Activated CD4-positive, alpha-beta T cell treated with anti-CD3 and anti-CD28 coated beads for 24 hours (primary cell): ENCODE results near the gene CDC42EP1.
"Not testable (repeated sequence)": the region's sequence is repeated elsewhere in the genome, so short reads cannot be mapped to it uniquely, and the experiment has no call there.

Source experiments
- DNase-seq, 2 donors: peaks; one replicate each; pipeline ENCODE4 v3.0.0-alpha.2; 2020; ENCODE audit warnings: low read depth in 2 of 2

The CDC42EP1 gene

GRCh38 chr22:37559901-37560607 is at the start of gene CDC42EP1:
CDC42EP1 (plus strand) TSS chr22:37560480; CDS start chr22:37566350, 5,870 bp downstream.
- DNase-seq: no peak

GRCh38 chr22:37511395-37512104 is 48.7 kb upstream of the CDC42EP1 start:
- DNase-seq: no peak

- DNase-seq: no peak
Observed at GRCh38 chr22:37514526-37515051, 45.7 kb upstream of the CDC42EP1 start.

DNA sequence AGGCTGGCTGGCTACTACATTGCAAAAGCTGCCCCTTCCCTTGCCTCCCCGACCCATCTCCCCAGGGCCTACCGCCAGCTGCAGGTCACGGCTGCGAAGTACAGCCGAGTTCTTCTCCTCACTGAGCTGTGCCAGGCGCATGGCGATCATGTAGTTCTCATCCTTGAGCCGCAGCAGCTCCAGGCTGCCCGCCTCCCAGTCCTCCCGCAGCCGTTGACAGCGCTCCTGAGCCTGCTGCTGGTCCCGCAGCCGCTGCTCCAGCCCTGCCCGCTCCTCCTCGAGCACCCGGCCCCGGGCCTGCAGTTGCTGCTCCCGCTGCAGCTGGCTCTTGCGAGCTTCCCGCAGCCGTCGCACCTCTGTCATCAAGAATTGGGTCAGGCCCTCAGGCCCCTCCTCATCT is 44.4 kb upstream of the CDC42EP1 start:
- no peak for DNase-seq

DNA sequence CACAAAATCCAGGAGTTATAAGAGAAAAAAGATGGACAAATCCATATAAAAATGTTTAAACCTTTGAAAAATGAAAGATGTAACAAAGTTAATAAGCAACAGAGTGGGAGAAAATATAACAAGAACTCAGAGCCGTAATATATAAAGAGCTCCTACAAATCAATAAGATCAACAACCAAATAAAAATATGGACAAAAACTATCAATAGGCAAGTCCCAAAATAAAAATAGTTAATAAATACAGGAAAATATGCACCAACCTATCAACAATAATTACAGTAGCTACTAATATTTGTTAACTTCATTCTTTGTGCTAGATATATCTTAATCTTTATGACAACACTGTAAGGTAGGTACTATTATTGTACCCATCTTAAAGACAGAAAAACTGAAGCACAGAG is 43.8 kb upstream of the CDC42EP1 start:
- DNase-seq: no peak

GRCh38 chr22:37517826-37518450 is 42.3 kb upstream of the CDC42EP1 start:
- no peak for DNase-seq

DNA sequence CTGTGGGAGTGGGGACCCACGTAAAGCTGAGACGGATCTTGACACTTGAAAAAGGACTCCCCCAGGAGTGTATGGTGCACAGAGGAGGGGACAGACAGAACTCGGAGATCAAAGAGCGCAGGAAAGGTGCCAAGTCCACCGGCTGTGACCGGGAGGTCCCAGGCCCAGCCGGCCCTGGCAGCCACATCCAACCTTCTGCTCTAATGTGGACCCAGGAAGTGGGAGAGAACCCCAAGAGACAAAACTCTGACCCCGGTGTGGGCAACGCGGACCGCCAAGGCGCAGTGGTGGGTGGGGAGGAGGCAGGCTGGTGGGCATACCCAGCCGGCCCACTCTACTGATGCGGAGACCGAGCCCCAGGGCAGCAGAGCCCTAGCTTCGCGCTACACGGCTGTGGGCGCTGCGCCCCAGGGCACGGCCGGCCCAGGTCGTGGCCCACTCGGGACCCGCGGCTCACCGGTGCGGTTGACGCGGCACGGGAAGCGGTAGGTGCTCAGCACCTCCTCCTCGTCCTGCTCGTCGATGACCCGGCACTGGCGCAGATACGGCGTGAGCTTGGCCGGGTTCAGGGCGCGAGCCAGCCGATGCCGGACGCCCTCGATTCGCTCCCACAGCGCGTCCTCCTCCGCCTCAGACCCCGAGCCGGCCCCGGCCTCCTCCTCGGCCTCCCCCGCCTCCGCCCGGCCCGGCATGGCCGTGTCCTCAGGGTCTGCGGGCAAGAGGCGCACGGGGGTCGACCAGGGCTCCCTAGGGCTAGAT is 41.6 kb upstream of the CDC42EP1 start:
- DNase-seq: no peak

- no peak for DNase-seq
Observed at GRCh38 chr22:37519268-37520195, 40.7 kb upstream of the CDC42EP1 start, which contains the start of gene CARD10. CARD10 (minus strand) TSS chr22:37519415; CDS start chr22:37519200, 215 bp downstream.

DNA sequence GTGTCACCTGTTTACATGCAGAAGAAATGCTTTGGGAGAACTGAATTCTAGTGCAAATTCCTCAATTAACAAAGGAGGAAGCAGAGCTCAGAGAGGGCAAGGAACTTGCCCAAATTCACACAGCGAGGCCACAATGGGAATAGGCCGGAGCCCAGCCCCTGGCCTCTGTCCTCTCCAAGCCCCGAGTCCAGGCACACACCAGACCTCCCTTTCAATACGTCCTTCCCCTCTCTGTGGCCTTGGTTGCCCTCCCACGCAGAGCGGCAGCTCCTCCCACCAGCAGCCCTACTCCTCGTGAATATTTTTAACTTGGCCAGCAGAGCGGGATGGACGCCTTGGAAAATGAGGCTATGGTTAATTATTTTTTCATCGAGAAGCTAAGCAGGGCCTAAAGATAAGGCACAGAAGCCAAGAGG is 39.5 kb upstream of the CDC42EP1 start:
- DNase-seq: no peak

GRCh38 chr22:37521236-37521739 is 39.0 kb upstream of the CDC42EP1 start:
- DNase-seq: no peak

GRCh38 chr22:37522482-37522881 is 37.8 kb upstream of the CDC42EP1 start:
- DNase-seq: no peak

- DNase-seq: no peak
Observed at GRCh38 chr22:37525073-37525745, 35.1 kb upstream of the CDC42EP1 start.

DNA sequence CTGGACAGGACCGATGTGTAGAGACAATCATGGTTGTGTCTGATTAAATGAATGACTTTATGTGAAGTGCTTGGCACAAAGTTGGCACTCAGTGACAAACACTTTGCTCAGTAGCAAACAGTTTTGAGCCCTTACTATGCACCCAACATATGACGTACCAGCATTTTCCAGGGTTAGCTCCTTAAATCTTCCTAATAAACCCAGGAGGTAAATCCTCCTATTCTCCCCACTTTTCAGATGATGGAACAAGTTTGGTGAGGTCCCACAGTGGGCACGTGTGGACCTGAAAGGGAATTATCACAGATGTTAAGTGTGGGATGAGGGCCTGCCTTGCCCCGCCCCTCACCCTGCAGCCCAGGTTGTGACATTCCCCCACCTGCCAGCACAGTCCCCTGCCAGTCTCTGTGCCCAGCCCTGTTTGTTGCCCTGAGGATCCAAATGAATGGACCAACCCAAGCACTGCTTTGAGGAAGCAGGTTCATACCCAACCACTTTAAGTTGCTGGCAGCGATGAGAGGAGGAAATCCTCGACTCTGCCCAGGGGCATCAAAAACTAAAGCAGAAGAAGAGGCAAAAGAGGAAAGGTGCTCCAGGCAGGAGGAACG is 34.4 kb upstream of the CDC42EP1 start:
- DNase-seq: no peak

- no peak for DNase-seq
Observed at GRCh38 chr22:37526376-37526775, 33.9 kb upstream of the CDC42EP1 start.

- DNase-seq: not testable (repeated sequence)
Observed at GRCh38 chr22:37527081-37527752, 33.1 kb upstream of the CDC42EP1 start.

GRCh38 chr22:37527952-37528351 is 32.3 kb upstream of the CDC42EP1 start:
- DNase-seq: not testable (repeated sequence)

DNA sequence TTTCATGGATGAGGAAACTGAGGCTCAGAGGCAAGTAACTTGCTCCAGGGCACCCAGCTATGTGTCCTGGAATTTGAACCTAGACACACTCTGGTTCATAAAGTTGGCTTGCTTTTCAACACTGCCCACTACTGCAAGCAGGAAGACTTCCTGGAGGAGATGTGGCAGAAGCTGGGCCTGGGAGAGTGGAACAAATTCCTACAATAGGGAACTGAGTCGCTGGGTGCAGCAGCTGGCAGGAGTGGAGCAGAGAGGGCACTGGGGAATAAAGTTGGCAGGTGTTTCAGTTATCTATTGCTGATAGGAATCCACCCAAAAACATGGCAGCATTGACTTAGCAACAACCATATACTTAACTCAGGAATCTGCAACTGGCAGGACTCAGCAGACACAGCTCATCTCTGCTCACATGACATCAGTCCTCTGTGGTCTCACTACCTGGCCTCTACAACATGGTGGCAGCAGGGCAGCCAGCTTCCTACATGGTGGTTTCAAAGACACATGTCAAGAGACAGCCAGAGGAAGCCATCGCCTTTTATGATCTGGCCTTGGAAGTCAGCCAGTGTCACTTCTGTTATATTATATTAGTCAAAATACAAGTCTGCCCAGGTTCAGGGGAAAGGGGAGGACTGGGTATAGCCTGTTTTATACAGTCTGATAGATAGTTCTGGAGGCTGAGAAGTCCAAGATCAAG is 30.5 kb upstream of the CDC42EP1 start:
- no peak for DNase-seq

DNA sequence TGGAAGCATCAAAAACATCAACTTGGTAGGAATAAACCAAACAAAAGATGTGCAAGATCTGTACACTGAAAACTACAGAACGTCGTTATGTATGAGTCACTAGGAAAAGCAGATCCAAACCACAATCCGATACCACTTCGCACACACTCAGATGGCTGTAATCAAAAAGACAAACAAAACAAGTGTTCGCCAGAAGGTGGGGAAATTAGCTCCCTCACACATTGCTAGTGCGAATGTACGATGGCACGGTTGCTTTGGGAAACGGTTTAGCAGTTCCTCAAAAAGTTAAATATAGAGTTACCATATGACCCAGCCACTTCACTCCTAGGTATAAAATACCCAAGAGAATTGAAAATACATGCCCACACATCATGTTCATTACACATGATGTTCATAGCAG is 26.3 kb upstream of the CDC42EP1 start:
- no peak for DNase-seq
